Midbrain (tissue), 1 donor: ENCODE data around the gene BRCA1.
"Not testable (repeated sequence)": the region's sequence is repeated elsewhere in the genome, so short reads cannot be mapped to it uniquely, and the experiment has no call there.

ENCODE experiments used
- DNase-seq: peaks from one replicate; lab custom pipeline; 2025; lab: John Stamatoyannopoulos, UW

Gene BRCA1

GRCh38 chr17:43003542-43004172 is 121.5 kb downstream of the BRCA1 start:
- no peak for DNase-seq

GRCh38 chr17:43000894-43001293 is 124.3 kb downstream of the BRCA1 start:
- not testable (repeated sequence) for DNase-seq

GRCh38 chr17:42999003-42999525 is 126.1 kb downstream of the BRCA1 start:
- DNase-seq = no peak

- DNase-seq = peak; percentile 99
These were observed 126.9 kb downstream of the BRCA1 start, which contains the start of gene RPL27 for GRCh38 chr17:42997984-42998938. RPL27 (plus strand) TSS chr17:42998419; CDS start chr17:42998751, 332 bp downstream.

GRCh38 chr17:42997390-42997983 is 127.7 kb downstream of the BRCA1 start:
- no peak for DNase-seq
